ENCODE results near the gene CCBE1.

DNA sequence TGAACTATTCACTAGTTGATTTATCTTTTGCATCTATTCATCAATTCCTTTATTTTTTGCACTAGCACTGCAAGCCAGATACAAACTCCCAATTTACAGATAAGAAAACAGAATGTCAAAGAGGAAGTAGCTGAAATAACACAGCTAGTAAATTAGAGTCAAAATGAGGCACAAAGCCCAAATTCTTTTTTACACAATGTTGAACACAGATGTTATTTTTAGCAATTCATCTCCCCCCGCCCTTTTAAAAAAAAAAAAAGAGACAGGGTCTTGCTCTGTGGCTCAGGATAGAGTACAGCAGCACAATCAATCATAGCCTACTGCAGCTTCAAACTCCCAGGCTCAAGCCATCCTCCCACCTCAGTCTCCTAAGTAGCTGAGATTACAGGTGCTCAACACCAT lies 127.8 kb downstream of the CCBE1 start:
- TF ChIP-seq, protein P1, sequence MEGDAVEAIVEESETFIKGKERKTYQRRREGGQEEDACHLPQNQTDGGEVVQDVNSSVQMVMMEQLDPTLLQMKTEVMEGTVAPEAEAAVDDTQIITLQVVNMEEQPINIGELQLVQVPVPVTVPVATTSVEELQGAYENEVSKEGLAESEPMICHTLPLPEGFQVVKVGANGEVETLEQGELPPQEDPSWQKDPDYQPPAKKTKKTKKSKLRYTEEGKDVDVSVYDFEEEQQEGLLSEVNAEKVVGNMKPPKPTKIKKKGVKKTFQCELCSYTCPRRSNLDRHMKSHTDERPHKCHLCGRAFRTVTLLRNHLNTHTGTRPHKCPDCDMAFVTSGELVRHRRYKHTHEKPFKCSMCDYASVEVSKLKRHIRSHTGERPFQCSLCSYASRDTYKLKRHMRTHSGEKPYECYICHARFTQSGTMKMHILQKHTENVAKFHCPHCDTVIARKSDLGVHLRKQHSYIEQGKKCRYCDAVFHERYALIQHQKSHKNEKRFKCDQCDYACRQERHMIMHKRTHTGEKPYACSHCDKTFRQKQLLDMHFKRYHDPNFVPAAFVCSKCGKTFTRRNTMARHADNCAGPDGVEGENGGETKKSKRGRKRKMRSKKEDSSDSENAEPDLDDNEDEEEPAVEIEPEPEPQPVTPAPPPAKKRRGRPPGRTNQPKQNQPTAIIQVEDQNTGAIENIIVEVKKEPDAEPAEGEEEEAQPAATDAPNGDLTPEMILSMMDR (IDR thresholded peaks at IDR 0.05; ENCODE audit: insufficient read depth, low read depth, low read length), result no peak
- TF ChIP-seq EZH2 (IDR thresholded peaks at IDR 0.05; ENCODE audit: insufficient read depth, low read length), result no peak
